IgD-negative memory B cell (primary cell): ENCODE measurements around the gene RFX8. TPM values are rescaled to one million over a fixed set of nuclear protein-coding genes. Genes with fewer than 3 reads are reported as not detected.
A peak's percentile ranks its signal among the peaks of the same experiment; 100 is the strongest.

Source experiments
- H3K27ac Mint-ChIP-seq, 3 donors: one replicate each; pipeline ENCODE4 v1.8.0; 2020 to 2022; ENCODE audit warnings: mild to moderate bottlenecking in 3 of 3, mixed read lengths in 3 of 3, moderate library complexity in 1 of 3
- H3K27me3 Mint-ChIP-seq: one replicate; pipeline ENCODE4 v1.8.0; 2021; ENCODE audit warnings: mixed read lengths
- H3K36me3 Mint-ChIP-seq: one replicate; pipeline ENCODE4 v1.8.0; 2020; ENCODE audit warnings: mild to moderate bottlenecking, mixed read lengths
- H3K4me1 Mint-ChIP-seq, 3 donors: one replicate each; pipeline ENCODE4 v1.8.0; 2020 to 2022; ENCODE audit warnings: mixed read lengths in 3 of 3, mild to moderate bottlenecking in 1 of 3
- H3K4me3 Mint-ChIP-seq, 4 donors: one replicate each; pipeline ENCODE4 v1.8.0; 2020 to 2022; ENCODE audit warnings: mild to moderate bottlenecking in 4 of 4, mixed read lengths in 4 of 4, moderate library complexity in 3 of 4
- H3K9me3 Mint-ChIP-seq, 3 donors: one replicate each; pipeline ENCODE4 v1.8.0; 2020 to 2021; ENCODE audit warnings: mixed read lengths in 3 of 3, mild to moderate bottlenecking in 1 of 3
- polyA plus RNA-seq: library from polyadenylated mRNA; unstranded; fragments of 300-500 nt; fragmentation: Illumina TruSeq; gene quantifications from one replicate; pipeline ENCODE4 v1.2.3, GENCODE V29; 2021

The RFX8 gene
- polyA plus RNA-seq, 1 donor from 2014 or later = not detected

GRCh38 chr2:101400506-101401325, 74.2 kb downstream of the RFX8 start:
- H3K4me1 Mint-ChIP-seq = peaks cover 37 to 41% (median 39%) of the 10 kb centered on the region in 3 donors

GRCh38 chr2:101400048-101400447, 74.9 kb downstream of the RFX8 start:
- H3K27me3 Mint-ChIP-seq = peaks cover 9% of the 10 kb centered on the region
- H3K27ac Mint-ChIP-seq = peak overlapping the region; percentile 18 to 61 (median 27)
- peaks cover 31 to 36% (median 33%) of the 10 kb centered on the region in 3 donors for H3K4me1 Mint-ChIP-seq
- H3K9me3 Mint-ChIP-seq = peaks cover 0 to 4% (median 2%) of the 10 kb centered on the region in 3 donors
- peaks cover 1% of the 10 kb centered on the region for H3K36me3 Mint-ChIP-seq
- peak overlapping the region in 2 of 4 donors; percentile 84 to 89 for H3K4me3 Mint-ChIP-seq

More at GRCh38 chr2:101400506-101401325, 74.2 kb downstream of the RFX8 start:
- Mint-ChIP-seq H3K27ac (peak overlapping the region; percentile 18 to 72 (median 61)), H3K9me3 (peaks cover 0 to 2% (median 2%) of the 10 kb centered on the region in 3 donors), H3K36me3 (peaks cover 1% of the 10 kb centered on the region), H3K27me3 (peaks cover 9% of the 10 kb centered on the region), H3K4me3 (peak overlapping the region; percentile 35 to 89 (median 62))

- H3K4me1 Mint-ChIP-seq = peaks cover 31 to 36% (median 33%) of the 10 kb centered on the region in 3 donors
- peak overlapping the region in 2 of 4 donors; percentile 39 to 89 for H3K4me3 Mint-ChIP-seq
- H3K27me3 Mint-ChIP-seq = peaks cover 9% of the 10 kb centered on the region
- H3K9me3 Mint-ChIP-seq = peaks cover 0 to 4% (median 2%) of the 10 kb centered on the region in 3 donors
- no peak overlapping the region for H3K27ac Mint-ChIP-seq
- peaks cover 1% of the 10 kb centered on the region for H3K36me3 Mint-ChIP-seq
Measured at GRCh38 chr2:101399021-101399799, 75.7 kb downstream of the RFX8 start.

- Mint-ChIP-seq H3K27ac (no peak overlapping the region), H3K27me3 (peaks cover 9% of the 10 kb centered on the region), H3K36me3 (peaks cover 1% of the 10 kb centered on the region), H3K4me3 (no peak overlapping the region), H3K4me1 (peaks cover 31 to 33% (median 31%) of the 10 kb centered on the region in 3 donors), H3K9me3 (peaks cover 0 to 4% (median 2%) of the 10 kb centered on the region in 3 donors)
Measured at GRCh38 chr2:101398116-101398821, 76.6 kb downstream of the RFX8 start.

GRCh38 chr2:101396316-101396717, 78.6 kb downstream of the RFX8 start:
- Mint-ChIP-seq H3K27ac (no peak overlapping the region), H3K36me3 (peaks cover 1% of the 10 kb centered on the region), H3K27me3 (peaks cover 13% of the 10 kb centered on the region), H3K9me3 (peaks cover 0 to 4% (median 2%) of the 10 kb centered on the region in 3 donors), H3K4me3 (no peak overlapping the region), H3K4me1 (peaks cover 20 to 25% (median 24%) of the 10 kb centered on the region in 3 donors)

- H3K4me1 Mint-ChIP-seq = peaks cover 14 to 21% (median 18%) of the 10 kb centered on the region in 3 donors
- H3K9me3 Mint-ChIP-seq = peaks cover 0 to 4% (median 2%) of the 10 kb centered on the region in 3 donors
- no peak overlapping the region for H3K27ac Mint-ChIP-seq
- H3K4me3 Mint-ChIP-seq = no peak overlapping the region
- peaks cover 1% of the 10 kb centered on the region for H3K36me3 Mint-ChIP-seq
- H3K27me3 Mint-ChIP-seq = peaks cover 13% of the 10 kb centered on the region
Measured at GRCh38 chr2:101395545-101396315, 79.2 kb downstream of the RFX8 start.

- H3K4me1 Mint-ChIP-seq = peaks cover 8 to 10% (median 9%) of the 10 kb centered on the region in 3 donors
- no peaks in the 10 kb centered on the region for H3K9me3 Mint-ChIP-seq
- H3K27me3 Mint-ChIP-seq = peaks cover 45% of the 10 kb centered on the region
- H3K27ac Mint-ChIP-seq = no peak overlapping the region
- peak overlapping the region in 2 of 4 donors; percentile 50 to 73 for H3K4me3 Mint-ChIP-seq
- H3K36me3 Mint-ChIP-seq = peaks cover 2% of the 10 kb centered on the region
Measured at GRCh38 chr2:101388232-101388631, 86.7 kb downstream of the RFX8 start.

GRCh38 chr2:101387151-101387834, 87.6 kb downstream of the RFX8 start, which contains the start of gene CREG2:
Gene CREG2, minus strand, starts transcription at chr2:101387503. Its CDS starts 46 bp downstream, at chr2:101387457.
- Mint-ChIP-seq H3K36me3 (peaks cover 2% of the 10 kb centered on the region), H3K27ac (no peak within 1 kb of the TSS), H3K27me3 (peaks cover 45% of the 10 kb centered on the region), H3K4me3 (peak within 1 kb of the TSS; percentile 72 to 90 (median 90)), H3K9me3 (no peaks in the 10 kb centered on the region), H3K4me1 (peaks cover 8 to 10% (median 9%) of the 10 kb centered on the region in 3 donors)

GRCh38 chr2:101386599-101387150, 88.2 kb downstream of the RFX8 start:
- no peak overlapping the region for H3K27ac Mint-ChIP-seq
- peak overlapping the region; percentile 35 to 63 (median 45) for H3K4me3 Mint-ChIP-seq
- peaks cover 42% of the 10 kb centered on the region for H3K27me3 Mint-ChIP-seq
- H3K4me1 Mint-ChIP-seq = peaks cover 8 to 10% (median 9%) of the 10 kb centered on the region in 3 donors
- no peaks in the 10 kb centered on the region for H3K9me3 Mint-ChIP-seq
- H3K36me3 Mint-ChIP-seq = peaks cover 2% of the 10 kb centered on the region

- Mint-ChIP-seq H3K27me3 (peaks cover 25% of the 10 kb centered on the region), H3K4me3 (no peak overlapping the region), H3K9me3 (no peaks in the 10 kb centered on the region), H3K4me1 (peaks cover 5 to 6% (median 5%) of the 10 kb centered on the region in 3 donors), H3K27ac (no peak overlapping the region), H3K36me3 (peaks cover 2% of the 10 kb centered on the region)
Measured at GRCh38 chr2:101383016-101383541, 91.8 kb downstream of the RFX8 start.

- Mint-ChIP-seq H3K4me1 (peaks cover under 1 to 2% (median under 1%) of the 10 kb centered on the region in 3 donors), H3K9me3 (no peaks in the 10 kb centered on the region), H3K27me3 (peaks cover 20% of the 10 kb centered on the region), H3K27ac (no peak overlapping the region), H3K4me3 (no peak overlapping the region), H3K36me3 (no peaks in the 10 kb centered on the region)
Measured at GRCh38 chr2:101382442-101382841, 92.5 kb downstream of the RFX8 start.

GRCh38 chr2:101380376-101380775, 94.5 kb downstream of the RFX8 start:
- no peak overlapping the region for H3K27ac Mint-ChIP-seq
- no peaks in the 10 kb centered on the region for H3K36me3 Mint-ChIP-seq
- H3K27me3 Mint-ChIP-seq = peaks cover 7% of the 10 kb centered on the region
- H3K4me1 Mint-ChIP-seq = no peaks in the 10 kb centered on the region
- no peak overlapping the region for H3K4me3 Mint-ChIP-seq
- no peaks in the 10 kb centered on the region for H3K9me3 Mint-ChIP-seq

- Mint-ChIP-seq H3K4me3 (no peak overlapping the region), H3K9me3 (peaks cover 0 to 1% (median 0%) of the 10 kb centered on the region in 3 donors), H3K27ac (no peak overlapping the region), H3K36me3 (no peaks in the 10 kb centered on the region), H3K27me3 (peaks cover 1% of the 10 kb centered on the region), H3K4me1 (no peaks in the 10 kb centered on the region)
Measured at GRCh38 chr2:101379091-101379490, 95.8 kb downstream of the RFX8 start.
